ENCODE results near the gene NCAPD3. TPM values are rescaled to one million over a fixed set of nuclear protein-coding genes. Genes with fewer than 3 reads are reported as not detected.
A peak's percentile ranks its signal among the peaks of the same experiment; 100 is the strongest.

Gene NCAPD3
- total RNA-seq, 1 experiment from 2014 or later = 85.0 TPM

GRCh38 chr11:134170177-134170918 lies 53.4 kb downstream of the NCAPD3 start:
- no peaks in the 10 kb centered on the region for H3K79me2 ChIP-seq (ENCODE audit: low read length)
- ChIA-PET POLR2A (ENCODE audit: unreplicated experiment) (no interaction called here), CTCF (no interaction called here)
- no peak for TF ChIP-seq EZH2 (IDR thresholded peaks at IDR 0.05; ENCODE audit: low read length, unreplicated experiment)
- no peak for TF ChIP-seq EZH2phosphoT487 (IDR thresholded peaks at IDR 0.05; ENCODE audit: borderline replicate concordance, low read length)
- TF ChIP-seq CTCF (conservative IDR thresholded peaks at IDR 0.05; ENCODE audit: low read depth, low read length) = no peak
- H3K9ac ChIP-seq (ENCODE audit: low read length) = no peak overlapping the region
- H2AFZ ChIP-seq (ENCODE audit: low read length) = no peak overlapping the region
- H3K9me2 ChIP-seq (replicated peaks; ENCODE audit: low read length) = no peaks in the 10 kb centered on the region
- no TSS peak for BruUV-seq (replicated peaks)
- no peak overlapping the region for H3K4me2 ChIP-seq (ENCODE audit: low read length)
- intact Hi-C loops (cut with micrococcal nuclease) = no loop called here
- ATAC-seq (no peak), DNase-seq (peak; percentile 10)
- H3K4me1 ChIP-seq (ENCODE audit: insufficient read depth, low read length) = no peaks in the 10 kb centered on the region; the same call in 1 of the 2 replicates
- H3F3A ChIP-seq (ENCODE audit: low read length, unreplicated experiment) = no peaks in the 10 kb centered on the region
- no peaks in the 10 kb centered on the region for H3K27me3 ChIP-seq (ENCODE audit: low read length)
- peaks cover 50% of the 10 kb centered on the region for H3K36me3 ChIP-seq (ENCODE audit: low read depth, low read length)
- no peaks in the 10 kb centered on the region for H3K9me3 ChIP-seq (ENCODE audit: low read length)
- no peaks in the 10 kb centered on the region for H4K20me1 ChIP-seq (ENCODE audit: low read length)
- H3K4me3 ChIP-seq (ENCODE audit: low read length) = no peak overlapping the region
- H3K27ac ChIP-seq (ENCODE audit: low read length) = no peak overlapping the region

- POLR2A ChIA-PET (ENCODE audit: unreplicated experiment) = no interaction called here
- H3K36me3 ChIP-seq (ENCODE audit: low read depth, low read length) = peaks cover 65% of the 10 kb centered on the region
- BruUV-seq (replicated peaks) = no TSS peak
Measured at GRCh38 chr11:134164490-134165370, 59.0 kb downstream of the NCAPD3 start.

More at GRCh38 chr11:134164490-134165370, 59.0 kb downstream of the NCAPD3 start:
- Histone ChIP-seq H3K9me3 (ENCODE audit: low read length) (no peaks in the 10 kb centered on the region), H3K79me2 (ENCODE audit: low read length) (no peaks in the 10 kb centered on the region), H3F3A (ENCODE audit: low read length, unreplicated experiment) (no peaks in the 10 kb centered on the region), H2AFZ (ENCODE audit: low read length) (no peak overlapping the region), H3K4me3 (ENCODE audit: low read length) (no peak overlapping the region), H3K9ac (ENCODE audit: low read length) (no peak overlapping the region), H3K27me3 (ENCODE audit: low read length) (no peaks in the 10 kb centered on the region), H3K27ac (ENCODE audit: low read length) (no peak overlapping the region), H3K4me2 (ENCODE audit: low read length) (no peak overlapping the region), H4K20me1 (ENCODE audit: low read length) (no peaks in the 10 kb centered on the region), H3K4me1 (ENCODE audit: insufficient read depth, low read length) (no peaks in the 10 kb centered on the region), H3K9me2 (replicated peaks; ENCODE audit: low read length) (no peaks in the 10 kb centered on the region)
- TF ChIP-seq CTCF (conservative IDR thresholded peaks at IDR 0.05; ENCODE audit: low read depth, low read length) (no peak), EZH2phosphoT487 (IDR thresholded peaks at IDR 0.05; ENCODE audit: borderline replicate concordance, low read length) (no peak), EZH2 (IDR thresholded peaks at IDR 0.05; ENCODE audit: low read length, unreplicated experiment) (no peak)
- no peak for DNase-seq
- no peak for ATAC-seq
- intact Hi-C loops (cut with micrococcal nuclease) = no loop called here
- CTCF ChIA-PET = no interaction called here

Data from PC-3 (cell line).